Ovary (tissue), 9 donors: ENCODE measurements around the gene SLC5A11. TPM values are rescaled to one million over a fixed set of nuclear protein-coding genes. Genes with fewer than 3 reads are reported as not detected.
"Not testable (repeated sequence)": the region's sequence is repeated elsewhere in the genome, so short reads cannot be mapped to it uniquely, and the experiment has no call there.

ENCODE experiments used
- DNase-seq, 5 donors: peaks; one replicate each; pipeline ENCODE4 v3.0.0-alpha.2; 2019 to 2020
- H3K27ac ChIP-seq, 2 donors: fragments of 200-600 bp; one replicate each; pipeline versions ENCODE4 v1.5.1 to v1.8.0; 2019 to 2022
- H3K27me3 ChIP-seq: fragments of 200-600 bp; one replicate; pipeline ENCODE4 v1.8.0; 2022
- H3K36me3 ChIP-seq: fragments of 200-600 bp; sonication (generic); one replicate; pipeline ENCODE4 v1.5.1; 2019
- H3K4me1 ChIP-seq: one replicate; pipeline ENCODE4 v1.8.1; 2013; ENCODE audit warnings: mild to moderate bottlenecking, moderate library complexity; ENCODE audit not compliant: insufficient read depth
- H3K4me3 ChIP-seq: fragments of 200-600 bp; sonication (generic); one replicate; pipeline ENCODE4 v1.5.1; 2017
- H3K9me3 ChIP-seq, 2 donors: fragments of 200-600 bp in 1 of 2; sonication (generic) in 1 of 2; one replicate each; pipeline versions ENCODE4 v1.5.1 to v1.8.1; 2013 to 2019; ENCODE audit warnings: mild to moderate bottlenecking in 1 of 2, moderate library complexity in 1 of 2
- CTCF ChIP-seq, 3 donors: fragments of 450-650 bp in 2 of 3; fragments of 200-600 bp in 1 of 3; IDR thresholded peaks; one replicate each; pipeline versions ENCODE4 v1.5.1 to v1.8.0; 2016 to 2022; ENCODE audit warnings: antibody characterized with exemption in 3 of 3, mild to moderate bottlenecking in 1 of 3
- EP300 ChIP-seq: sonication (generic); formaldehyde crosslinking; IDR thresholded peaks from one replicate; pipeline ENCODE4 v1.6.1; 2017; ENCODE audit warnings: antibody characterized with exemption
- POLR2A ChIP-seq: fragments of 450-650 bp; IDR thresholded peaks from one replicate; pipeline ENCODE4 v1.6.1; 2017; ENCODE audit warnings: antibody characterized with exemption, mild to moderate bottlenecking, moderate library complexity
- WGBS, 3 donors: extraction: QIAGEN DNeasy Blood & Tissue Kit in 1 of 3; methylation state at CpG; one replicate each; pipeline versions ENCODE4 v1.1.5 to v1.1.7; 2013 to 2017; 5-methylcytosine and 5-hydroxymethylcytosine counted together
- intact Hi-C, 4 donors: fragments of 100-400 bp; cut with DNase I; formaldehyde crosslinking; loops; one replicate each; pipeline versions ENCODE4 v1.11.0 to v1.15.1; 2022 to 2023
- polyA plus RNA-seq, 2 donors: library from polyadenylated mRNA; stranded (reverse); fragments of 200-250 nt in 1 of 2; fragments of 350-450 nt in 1 of 2; fragmentation: Illumina TruSeq in 1 of 2; extraction: RNeasy Lipid Tissue Mini Kit (QIAGEN cat#74804) in 1 of 2; gene quantifications; one replicate each; pipeline ENCODE4 v1.2.3, GENCODE V29; 2013 to 2014
- total RNA-seq, 7 donors: library from RNA; depleted of rRNA in 2 of 7; stranded (reverse); fragments of >200 nt in 2 of 7; fragmentation: NEBNext Ultra II Directional in 3 of 7; extraction: Animal tissue kit (Norgen Biotek cat#: 25700) in 3 of 7; gene quantifications; one replicate each; pipeline versions ENCODE4 v1.1.0 to v1.2.4, GENCODE V29; 2016 to 2023
- donor health status: DM: no; HTN: no; CAD: no; lungs with moderate emphysema.
- donor health status: DM: no; HTN: no; CAD: no.
- donor health status: Bipolar disorder and iron deficiency.
- donor health status: DM: yes; HTN: yes; CAD: no.
- donor health status: DM: no; HTN: no; CAD: no.
- donor health status: DM: yes; HTN: yes; CAD: no.

The SLC5A11 gene
- total and polyA plus RNA-seq, 9 donors, result 0.04 to 0.50 (median 0.28) TPM; not detected in 5

- no peak overlapping the region for H3K27ac ChIP-seq
- H3K36me3 ChIP-seq, result no peaks in the 10 kb centered on the region
- no peak for DNase-seq
- intact Hi-C loops, result no loop called here
- H3K9me3 ChIP-seq, result no peaks in the 10 kb centered on the region
- WGBS, 3 donors, result 80 to 84% (median 81%) methylated on average over 13 of the region's 13 CpGs
- no peaks in the 10 kb centered on the region for H3K27me3 ChIP-seq
- no peak overlapping the region for H3K4me3 ChIP-seq
- TF ChIP-seq EP300, result no peak
- no peak for TF ChIP-seq POLR2A
- no peak for TF ChIP-seq CTCF (IDR thresholded peaks at IDR 0.05)
- H3K4me1 ChIP-seq, result no peaks in the 10 kb centered on the region
Measured at GRCh38 chr16:24890746-24891145, 45.0 kb downstream of the SLC5A11 start.

GRCh38 chr16:24896439-24896838 is 50.7 kb downstream of the SLC5A11 start:
- TF ChIP-seq POLR2A (no peak), CTCF (IDR thresholded peaks at IDR 0.05) (no peak), EP300 (no peak)
- WGBS, 3 donors, result 82 to 90% (median 85%) methylated on average over 1 of the region's 1 CpG
- no peak overlapping the region for H3K27ac ChIP-seq
- H3K4me3 ChIP-seq, result no peak overlapping the region
- H3K4me1 ChIP-seq, result no peaks in the 10 kb centered on the region
- H3K9me3 ChIP-seq, result no peaks in the 10 kb centered on the region
- DNase-seq, result no peak
- H3K27me3 ChIP-seq, result no peaks in the 10 kb centered on the region
- H3K36me3 ChIP-seq, result no peaks in the 10 kb centered on the region
- intact Hi-C loops, result no loop called here

- H3K4me1 ChIP-seq, H3K27ac ChIP-seq, DNase-seq, H3K36me3 ChIP-seq, H3K27me3 ChIP-seq, intact Hi-C loops, H3K4me3 ChIP-seq, H3K9me3 ChIP-seq: not testable (repeated sequence)
- WGBS, 3 donors, result 65 to 71% (median 67%) methylated on average over 2 of the region's 2 CpGs
Measured at GRCh38 chr16:24897522-24897921, 51.8 kb downstream of the SLC5A11 start.

- no peak for TF ChIP-seq POLR2A
- TF ChIP-seq CTCF (IDR thresholded peaks at IDR 0.05), result no peak
- no peak for TF ChIP-seq EP300
- Histone ChIP-seq H3K27ac (no peak overlapping the region), H3K4me1 (no peaks in the 10 kb centered on the region), H3K27me3 (no peaks in the 10 kb centered on the region), H3K36me3 (no peaks in the 10 kb centered on the region), H3K9me3 (no peaks in the 10 kb centered on the region), H3K4me3 (no peak overlapping the region)
- intact Hi-C loops, result no loop called here
- DNase-seq, result no peak
Measured at GRCh38 chr16:24900230-24900629, 54.5 kb downstream of the SLC5A11 start.

- Histone ChIP-seq H3K36me3 (no peaks in the 10 kb centered on the region), H3K4me3 (no peak overlapping the region), H3K9me3 (no peaks in the 10 kb centered on the region), H3K27me3 (no peaks in the 10 kb centered on the region), H3K4me1 (no peaks in the 10 kb centered on the region), H3K27ac (no peak overlapping the region)
- no peak for DNase-seq
- WGBS, 3 donors, result 43 to 51% (median 47%) methylated on average over 14 of the region's 14 CpGs
- no peak for TF ChIP-seq EP300
- TF ChIP-seq POLR2A, result no peak
- no peak for TF ChIP-seq CTCF (IDR thresholded peaks at IDR 0.05)
- intact Hi-C loops, result no loop called here
Measured at GRCh38 chr16:24906199-24906808, 60.5 kb downstream of the SLC5A11 start.
